Measurements from ENCODE around the gene EFNA1.
"Not testable (repeated sequence)": the region's sequence is repeated elsewhere in the genome, so short reads cannot be mapped to it uniquely, and the experiment has no call there.

EFNA1 gene

GRCh38 chr1:155092131-155092530 lies 35.5 kb upstream of the EFNA1 start:
- FAIRE-seq = no peak
- DNase-seq (ENCODE audit: low spot score) = no peak

GRCh38 chr1:155092641-155093040 lies 35.0 kb upstream of the EFNA1 start:
- DNase-seq (ENCODE audit: low spot score) (no peak), FAIRE-seq (no peak)

GRCh38 chr1:155093911-155094621 lies 33.6 kb upstream of the EFNA1 start:
- no peak for DNase-seq (ENCODE audit: low spot score)
- FAIRE-seq = no peak

- no peak for FAIRE-seq
- no peak for DNase-seq (ENCODE audit: low spot score)
These were observed 33.1 kb upstream of the EFNA1 start for GRCh38 chr1:155094622-155094948.

GRCh38 chr1:155099331-155099730 lies 28.3 kb upstream of the EFNA1 start:
- DNase-seq (ENCODE audit: low spot score) (no peak), FAIRE-seq (no peak)

- FAIRE-seq (no peak), DNase-seq (ENCODE audit: low spot score) (no peak)
These were observed 24.4 kb upstream of the EFNA1 start for GRCh38 chr1:155103325-155103724.

- no peak for FAIRE-seq
These were observed 22.8 kb upstream of the EFNA1 start for GRCh38 chr1:155104605-155105534.

GRCh38 chr1:155105604-155106011 lies 22.1 kb upstream of the EFNA1 start:
- DNase-seq (ENCODE audit: low spot score) = no peak
- FAIRE-seq = no peak

More at GRCh38 chr1:155104605-155105534, 22.8 kb upstream of the EFNA1 start:
- DNase-seq (ENCODE audit: low spot score) = no peak

- no peak for FAIRE-seq
- no peak for DNase-seq (ENCODE audit: low spot score)
These were observed 20.8 kb upstream of the EFNA1 start for GRCh38 chr1:155106862-155107261.

GRCh38 chr1:155107309-155108264 lies 20.1 kb upstream of the EFNA1 start:
- no peak for DNase-seq (ENCODE audit: low spot score)
- no peak for FAIRE-seq

- DNase-seq (ENCODE audit: low spot score) (no peak), FAIRE-seq (no peak)
These were observed 19.4 kb upstream of the EFNA1 start for GRCh38 chr1:155108296-155108695.

GRCh38 chr1:155110381-155110780 lies 17.3 kb upstream of the EFNA1 start:
- DNase-seq (ENCODE audit: low spot score) (no peak), FAIRE-seq (no peak)

GRCh38 chr1:155110826-155111225 lies 16.9 kb upstream of the EFNA1 start:
- FAIRE-seq = no peak
- DNase-seq (ENCODE audit: low spot score) = no peak

- DNase-seq (ENCODE audit: low spot score) = no peak
- FAIRE-seq = no peak
These were observed 14.2 kb upstream of the EFNA1 start for GRCh38 chr1:155113450-155113980.

- FAIRE-seq = no peak
These were observed 11.4 kb upstream of the EFNA1 start for GRCh38 chr1:155116113-155116764.

GRCh38 chr1:155117610-155118009 lies 10.1 kb upstream of the EFNA1 start:
- FAIRE-seq = no peak
- DNase-seq (ENCODE audit: low spot score) = no peak

More at GRCh38 chr1:155116113-155116764, 11.4 kb upstream of the EFNA1 start:
- no peak for DNase-seq (ENCODE audit: low spot score)

- DNase-seq (ENCODE audit: low spot score); FAIRE-seq: not testable (repeated sequence)
These were observed 9.6 kb upstream of the EFNA1 start for GRCh38 chr1:155118090-155118489.

GRCh38 chr1:155120253-155120652 lies 7.4 kb upstream of the EFNA1 start:
- DNase-seq (ENCODE audit: low spot score) = no peak

GRCh38 chr1:155121249-155121648 lies 6.4 kb upstream of the EFNA1 start:
- FAIRE-seq (no peak), DNase-seq (ENCODE audit: low spot score) (no peak)

More at GRCh38 chr1:155120253-155120652, 7.4 kb upstream of the EFNA1 start:
- no peak for FAIRE-seq

GRCh38 chr1:155122308-155122707 lies 5.4 kb upstream of the EFNA1 start:
- FAIRE-seq (no peak), DNase-seq (ENCODE audit: low spot score) (no peak)

GRCh38 chr1:155123801-155124200 lies 3.9 kb upstream of the EFNA1 start:
- FAIRE-seq (no peak), DNase-seq (ENCODE audit: low spot score) (no peak)
